IMR-90 (cell line): ENCODE measurements around the gene GRAMD4. TPM values are rescaled to one million over a fixed set of nuclear protein-coding genes. Genes with fewer than 3 reads are reported as not detected.

Source experiments
- MAZ ChIP-seq: IDR thresholded peaks from 2 replicates; pipeline ENCODE4 v1.6.1; 2012; ENCODE audit warnings: low read depth, mild to moderate bottlenecking, low read length, improper control_type of control experiment, moderate library complexity, borderline replicate concordance
- polyA plus RNA-seq, 3 experiments: library from polyadenylated mRNA; depleted of rRNA; stranded (reverse); fragments of >200 nt; gene quantifications; 2 replicates each; pipeline ENCODE4 v1.2.3, GENCODE V29; 2012; ENCODE audit warnings: low replicate concordance in 1 of 3
- total RNA-seq: library from RNA; depleted of rRNA; stranded (reverse); fragments of >200 nt; gene quantifications from 2 replicates; pipeline ENCODE4 v1.2.3, GENCODE V29; 2012
- TF ChIP-seq, protein P1 (sequence below): conservative IDR thresholded peaks from 2 replicates; pipeline ENCODE4 v1.5.1; 2012; ENCODE audit warnings: mild to moderate bottlenecking, low read depth, low read length, improper control_type of control experiment

GRAMD4 gene
- total and polyA plus RNA-seq, 2 of the 4 experiments (the other 2 are of a cell fraction): 2.7 to 5.8 TPM

DNA sequence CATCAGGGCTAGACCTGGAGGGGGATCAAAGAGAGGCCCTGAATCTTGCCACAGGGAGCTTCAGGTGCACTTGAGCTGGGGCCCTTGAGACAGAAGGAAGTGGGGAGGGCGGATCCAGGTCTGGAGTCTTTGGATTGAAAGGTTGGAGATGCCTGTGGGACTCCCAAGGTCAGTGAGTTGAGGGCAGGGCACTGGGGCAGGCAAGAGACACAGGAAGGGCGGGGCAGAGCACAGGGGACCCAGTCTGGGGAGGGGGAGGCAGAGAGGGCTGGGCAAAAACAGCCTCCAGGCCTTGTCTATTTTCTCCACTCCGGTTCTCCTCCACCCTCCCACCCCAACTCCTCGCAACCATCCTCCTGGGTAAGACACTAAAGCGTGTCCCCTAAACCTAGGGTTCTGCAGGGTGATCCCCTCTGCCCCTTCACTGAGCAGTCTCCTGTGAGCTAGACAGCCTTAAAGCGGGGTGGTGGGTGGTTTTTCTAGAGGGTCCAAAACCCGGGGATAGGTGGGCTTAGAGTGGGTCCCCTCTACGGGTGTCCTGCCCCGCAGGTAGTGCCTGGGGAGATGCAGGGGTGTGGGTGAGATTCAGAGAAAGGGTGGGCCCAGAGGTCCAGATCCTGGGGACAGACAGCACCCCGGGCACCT is 44.2 kb upstream of the GRAMD4 start (continued):
- TF ChIP-seq, protein P1, sequence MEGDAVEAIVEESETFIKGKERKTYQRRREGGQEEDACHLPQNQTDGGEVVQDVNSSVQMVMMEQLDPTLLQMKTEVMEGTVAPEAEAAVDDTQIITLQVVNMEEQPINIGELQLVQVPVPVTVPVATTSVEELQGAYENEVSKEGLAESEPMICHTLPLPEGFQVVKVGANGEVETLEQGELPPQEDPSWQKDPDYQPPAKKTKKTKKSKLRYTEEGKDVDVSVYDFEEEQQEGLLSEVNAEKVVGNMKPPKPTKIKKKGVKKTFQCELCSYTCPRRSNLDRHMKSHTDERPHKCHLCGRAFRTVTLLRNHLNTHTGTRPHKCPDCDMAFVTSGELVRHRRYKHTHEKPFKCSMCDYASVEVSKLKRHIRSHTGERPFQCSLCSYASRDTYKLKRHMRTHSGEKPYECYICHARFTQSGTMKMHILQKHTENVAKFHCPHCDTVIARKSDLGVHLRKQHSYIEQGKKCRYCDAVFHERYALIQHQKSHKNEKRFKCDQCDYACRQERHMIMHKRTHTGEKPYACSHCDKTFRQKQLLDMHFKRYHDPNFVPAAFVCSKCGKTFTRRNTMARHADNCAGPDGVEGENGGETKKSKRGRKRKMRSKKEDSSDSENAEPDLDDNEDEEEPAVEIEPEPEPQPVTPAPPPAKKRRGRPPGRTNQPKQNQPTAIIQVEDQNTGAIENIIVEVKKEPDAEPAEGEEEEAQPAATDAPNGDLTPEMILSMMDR: no peak
- TF ChIP-seq MAZ: no peak
